ENCODE measurements around the gene RBM18. TPM values are rescaled to one million over a fixed set of nuclear protein-coding genes. Genes with fewer than 3 reads are reported as not detected.

Gene RBM18
- total RNA-seq, 1 experiment from 2014 or later, result 32.5 TPM

DNA sequence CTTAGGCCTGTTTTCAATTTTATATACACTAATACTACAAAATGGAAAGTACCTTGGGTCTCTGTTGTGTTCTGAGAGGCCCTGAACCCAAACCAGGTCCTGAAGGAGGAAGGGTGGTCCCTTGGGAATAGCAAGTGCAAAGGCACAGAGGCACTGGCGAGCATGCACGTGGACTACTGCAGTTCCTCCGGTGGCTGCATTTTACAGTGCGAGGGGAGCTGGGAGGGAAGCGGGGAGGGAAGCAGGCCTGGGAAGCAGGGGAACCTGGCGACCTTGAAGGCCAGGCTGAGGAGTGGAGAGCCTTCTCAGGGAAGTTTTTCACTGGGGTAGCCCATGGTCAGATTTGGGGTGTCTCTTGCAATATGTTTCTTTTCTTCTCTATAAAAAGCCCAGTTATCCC lies 71.0 kb downstream of the RBM18 start:
- DNase-seq (ENCODE audit: low read depth, low spot score), result no peak
- TF ChIP-seq ZNF274 (IDR thresholded peaks at IDR 0.05; ENCODE audit: low read depth, low read length), result no peak
- TF ChIP-seq EZH2phosphoT487 (IDR thresholded peaks at IDR 0.05; ENCODE audit: borderline replicate concordance), result no peak
- TF ChIP-seq, protein P1, sequence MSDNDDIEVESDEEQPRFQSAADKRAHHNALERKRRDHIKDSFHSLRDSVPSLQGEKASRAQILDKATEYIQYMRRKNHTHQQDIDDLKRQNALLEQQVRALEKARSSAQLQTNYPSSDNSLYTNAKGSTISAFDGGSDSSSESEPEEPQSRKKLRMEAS (IDR thresholded peaks at IDR 0.05), result no peak
- TF ChIP-seq EGR1 (IDR thresholded peaks at IDR 0.05; ENCODE audit: low read depth), result no peak
- no peak for TF ChIP-seq SRF (IDR thresholded peaks at IDR 0.05; ENCODE audit: low read depth)
- no peak for TF ChIP-seq RAD21 (IDR thresholded peaks at IDR 0.05; ENCODE audit: low read depth)
- TF ChIP-seq POLR2A (IDR thresholded peaks at IDR 0.05; ENCODE audit: borderline replicate concordance, extremely low read depth, insufficient read depth, insufficient read length), result no peak
- TF ChIP-seq YY1 (IDR thresholded peaks at IDR 0.05; ENCODE audit: extremely low read depth, insufficient replicate concordance, low read depth, low read length), result no peak
- TF ChIP-seq ATF3 (IDR thresholded peaks at IDR 0.05), result no peak
- no peak for TF ChIP-seq POLR2AphosphoS5 (IDR thresholded peaks at IDR 0.05; ENCODE audit: low read depth, low read length)
- TF ChIP-seq ZFX (IDR thresholded peaks at IDR 0.05), result no peak
- TF ChIP-seq CBX3 (IDR thresholded peaks at IDR 0.05; ENCODE audit: low read depth), result no peak
- TF ChIP-seq, protein P2, sequence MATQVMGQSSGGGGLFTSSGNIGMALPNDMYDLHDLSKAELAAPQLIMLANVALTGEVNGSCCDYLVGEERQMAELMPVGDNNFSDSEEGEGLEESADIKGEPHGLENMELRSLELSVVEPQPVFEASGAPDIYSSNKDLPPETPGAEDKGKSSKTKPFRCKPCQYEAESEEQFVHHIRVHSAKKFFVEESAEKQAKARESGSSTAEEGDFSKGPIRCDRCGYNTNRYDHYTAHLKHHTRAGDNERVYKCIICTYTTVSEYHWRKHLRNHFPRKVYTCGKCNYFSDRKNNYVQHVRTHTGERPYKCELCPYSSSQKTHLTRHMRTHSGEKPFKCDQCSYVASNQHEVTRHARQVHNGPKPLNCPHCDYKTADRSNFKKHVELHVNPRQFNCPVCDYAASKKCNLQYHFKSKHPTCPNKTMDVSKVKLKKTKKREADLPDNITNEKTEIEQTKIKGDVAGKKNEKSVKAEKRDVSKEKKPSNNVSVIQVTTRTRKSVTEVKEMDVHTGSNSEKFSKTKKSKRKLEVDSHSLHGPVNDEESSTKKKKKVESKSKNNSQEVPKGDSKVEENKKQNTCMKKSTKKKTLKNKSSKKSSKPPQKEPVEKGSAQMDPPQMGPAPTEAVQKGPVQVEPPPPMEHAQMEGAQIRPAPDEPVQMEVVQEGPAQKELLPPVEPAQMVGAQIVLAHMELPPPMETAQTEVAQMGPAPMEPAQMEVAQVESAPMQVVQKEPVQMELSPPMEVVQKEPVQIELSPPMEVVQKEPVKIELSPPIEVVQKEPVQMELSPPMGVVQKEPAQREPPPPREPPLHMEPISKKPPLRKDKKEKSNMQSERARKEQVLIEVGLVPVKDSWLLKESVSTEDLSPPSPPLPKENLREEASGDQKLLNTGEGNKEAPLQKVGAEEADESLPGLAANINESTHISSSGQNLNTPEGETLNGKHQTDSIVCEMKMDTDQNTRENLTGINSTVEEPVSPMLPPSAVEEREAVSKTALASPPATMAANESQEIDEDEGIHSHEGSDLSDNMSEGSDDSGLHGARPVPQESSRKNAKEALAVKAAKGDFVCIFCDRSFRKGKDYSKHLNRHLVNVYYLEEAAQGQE (IDR thresholded peaks at IDR 0.05; ENCODE audit: low read depth), result no peak
- TF ChIP-seq FOSL1 (IDR thresholded peaks at IDR 0.05; ENCODE audit: low read depth), result no peak
- ATAC-seq, result no peak
- Histone ChIP-seq H3K9ac (ENCODE audit: low read length) (no peak overlapping the region), H4K20me1 (ENCODE audit: insufficient read depth) (no peaks in the 10 kb centered on the region), H3K27ac (ENCODE audit: low read depth, low read length) (no peak overlapping the region), H3K4me3 (replicated peaks in 1 of 2; ENCODE audit: low read depth in 1 of 2, low read length in 2 of 2) (no peak overlapping the region), H2AFZ (ENCODE audit: low read depth, low read length, poor library complexity, severe bottlenecking) (no peak overlapping the region), H3K36me3 (ENCODE audit: control insufficient read depth in 1 of 2, insufficient read depth in 2 of 2, low read length in 2 of 2) (no peaks in the 10 kb centered on the region), H3K27me3 (ENCODE audit: insufficient read depth, low read length) (no peaks in the 10 kb centered on the region), H3K9me2 (ENCODE audit: insufficient read depth) (no peaks in the 10 kb centered on the region), H3K79me2 (ENCODE audit: insufficient read depth, low read length) (no peaks in the 10 kb centered on the region), H3K4me2 (ENCODE audit: low read length) (no peak overlapping the region), H3K9me3 (ENCODE audit: control insufficient read depth in 1 of 2, insufficient read depth in 1 of 2, low read depth in 1 of 2, low read length in 2 of 2) (no peaks in the 10 kb centered on the region), H3K4me1 (ENCODE audit: control insufficient read depth in 1 of 2, insufficient read depth in 2 of 2, low read length in 2 of 2) (no peaks in the 10 kb centered on the region)
- ChIA-PET RAD21 (ENCODE audit: low non-redundant PET in 1 of 2, low total read pairs in 2 of 2, uncharacterized antibody in 2 of 2, unreplicated experiment in 2 of 2) (no interaction called here), POLR2A (no interaction called here), CTCF (no interaction called here)
- no TSS peak for BruUV-seq (replicated peaks)
- intact Hi-C loops (cut with micrococcal nuclease), result no loop called here

Data from HCT116 (cell line).